ENCODE results near the gene GPR26.

GPR26 gene

DNA sequence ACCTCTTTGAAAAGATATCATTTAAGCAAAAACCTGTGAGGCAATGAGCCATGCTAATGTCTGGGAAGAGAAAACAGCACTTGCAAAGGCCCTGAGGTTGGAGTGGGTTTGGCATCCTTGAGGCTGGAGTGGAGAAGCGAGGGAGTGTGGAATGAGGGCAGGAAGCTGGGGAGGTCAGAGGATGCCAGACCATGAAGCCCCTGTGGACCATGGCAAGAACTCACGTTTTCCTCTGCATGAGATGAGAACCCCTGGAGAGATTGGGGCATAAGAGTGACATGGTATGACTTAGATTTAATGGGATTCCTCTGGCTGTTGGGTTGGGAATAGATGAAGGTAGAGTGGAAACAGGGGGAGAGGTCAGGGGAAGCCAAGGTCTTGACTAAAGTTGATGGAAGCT, 49.4 kb downstream of the GPR26 start:
- TF ChIP-seq EGR1 (IDR thresholded peaks at IDR 0.05) (no peak), EP300 (IDR thresholded peaks at IDR 0.05; ENCODE audit: borderline replicate concordance) (no peak), TCF12 (IDR thresholded peaks at IDR 0.05; ENCODE audit: low read depth) (no peak), REST (IDR thresholded peaks at IDR 0.05; ENCODE audit: low read depth) (no peak), RAD21 (IDR thresholded peaks at IDR 0.05; ENCODE audit: low read depth) (no peak), NFIC (IDR thresholded peaks at IDR 0.05) (no peak), ZBTB7A (IDR thresholded peaks at IDR 0.05; ENCODE audit: low read depth) (no peak), MAX (IDR thresholded peaks at IDR 0.05) (no peak), YY1 (IDR thresholded peaks at IDR 0.05; ENCODE audit: low read depth) (no peak), FOXM1 (IDR thresholded peaks at IDR 0.05; ENCODE audit: borderline replicate concordance, low read depth) (no peak), CEBPB (IDR thresholded peaks at IDR 0.05) (no peak), CREB1 (IDR thresholded peaks at IDR 0.05; ENCODE audit: low read depth) (no peak), TEAD4 (IDR thresholded peaks at IDR 0.05) (no peak), USF1 (IDR thresholded peaks at IDR 0.05) (no peak), TAF1 (IDR thresholded peaks at IDR 0.05; ENCODE audit: low read depth) (no peak)

DNA sequence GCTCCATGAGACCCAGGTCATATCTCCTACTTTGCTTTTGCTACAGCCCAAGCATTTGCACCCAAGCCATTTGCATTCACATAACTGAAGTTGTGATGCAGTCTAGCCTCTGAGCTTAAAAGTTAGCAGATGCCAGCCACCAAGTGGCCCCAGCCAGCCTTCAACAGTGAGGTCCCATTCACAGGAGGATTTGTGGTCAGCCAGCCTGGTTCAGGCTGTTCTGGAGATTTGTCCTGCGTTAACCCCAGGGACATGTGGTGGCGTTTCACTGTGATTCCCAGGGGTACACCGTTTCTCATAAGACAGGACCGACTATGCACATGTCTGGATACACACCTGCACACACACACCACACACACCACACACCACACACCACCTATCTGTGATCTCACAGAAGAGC, 51.2 kb downstream of the GPR26 start:
- TF ChIP-seq USF1 (IDR thresholded peaks at IDR 0.05): no peak
- TF ChIP-seq MAX (IDR thresholded peaks at IDR 0.05): no peak
- no peak for TF ChIP-seq EP300 (IDR thresholded peaks at IDR 0.05; ENCODE audit: borderline replicate concordance)
- no peak for TF ChIP-seq CREB1 (IDR thresholded peaks at IDR 0.05; ENCODE audit: low read depth)
- TF ChIP-seq YY1 (IDR thresholded peaks at IDR 0.05; ENCODE audit: low read depth): no peak
- TF ChIP-seq NFIC (IDR thresholded peaks at IDR 0.05): no peak
- no peak for TF ChIP-seq RAD21 (IDR thresholded peaks at IDR 0.05; ENCODE audit: low read depth)

DNA sequence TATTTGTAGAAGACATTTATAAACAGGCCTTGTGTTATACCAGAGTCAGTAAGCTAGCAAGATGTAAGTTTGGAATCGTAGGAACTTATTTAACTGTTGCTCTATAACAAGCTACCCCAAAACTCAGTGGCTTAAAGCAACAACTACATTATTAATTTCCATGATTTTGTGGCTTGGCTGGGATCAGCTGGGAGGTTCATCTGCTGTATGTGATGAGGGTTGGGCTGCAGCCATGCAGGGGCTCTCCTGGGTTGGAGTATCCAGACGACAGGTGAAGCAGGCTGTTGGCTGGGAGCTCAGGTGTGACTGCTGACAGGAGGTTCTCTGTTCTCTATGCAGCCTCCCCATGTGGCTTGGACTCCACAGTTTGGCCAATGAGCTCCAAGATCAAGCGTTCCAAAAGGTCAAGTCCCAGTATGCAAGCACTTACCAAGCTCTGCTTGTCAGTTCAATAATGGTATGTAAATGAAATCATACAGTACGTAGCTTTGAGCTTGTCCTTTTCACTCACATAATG, 52.4 kb downstream of the GPR26 start:
- TF ChIP-seq TAF1 (IDR thresholded peaks at IDR 0.05; ENCODE audit: low read depth): no peak
- no peak for TF ChIP-seq EP300 (IDR thresholded peaks at IDR 0.05; ENCODE audit: borderline replicate concordance)
- TF ChIP-seq YY1 (IDR thresholded peaks at IDR 0.05; ENCODE audit: low read depth): no peak
- TF ChIP-seq CEBPB (IDR thresholded peaks at IDR 0.05): no peak
- TF ChIP-seq ZBTB7A (IDR thresholded peaks at IDR 0.05; ENCODE audit: low read depth): no peak
- TF ChIP-seq USF1 (IDR thresholded peaks at IDR 0.05): no peak
- no peak for TF ChIP-seq MAX (IDR thresholded peaks at IDR 0.05)
- TF ChIP-seq EGR1 (IDR thresholded peaks at IDR 0.05): no peak
- no peak for TF ChIP-seq TEAD4 (IDR thresholded peaks at IDR 0.05)
- TF ChIP-seq RAD21 (IDR thresholded peaks at IDR 0.05; ENCODE audit: low read depth): no peak
- TF ChIP-seq TCF12 (IDR thresholded peaks at IDR 0.05; ENCODE audit: low read depth): no peak
- TF ChIP-seq NFIC (IDR thresholded peaks at IDR 0.05): no peak
- TF ChIP-seq REST (IDR thresholded peaks at IDR 0.05; ENCODE audit: low read depth): no peak
- TF ChIP-seq CREB1 (IDR thresholded peaks at IDR 0.05; ENCODE audit: low read depth): no peak
- no peak for TF ChIP-seq FOXM1 (IDR thresholded peaks at IDR 0.05; ENCODE audit: borderline replicate concordance, low read depth)

DNA sequence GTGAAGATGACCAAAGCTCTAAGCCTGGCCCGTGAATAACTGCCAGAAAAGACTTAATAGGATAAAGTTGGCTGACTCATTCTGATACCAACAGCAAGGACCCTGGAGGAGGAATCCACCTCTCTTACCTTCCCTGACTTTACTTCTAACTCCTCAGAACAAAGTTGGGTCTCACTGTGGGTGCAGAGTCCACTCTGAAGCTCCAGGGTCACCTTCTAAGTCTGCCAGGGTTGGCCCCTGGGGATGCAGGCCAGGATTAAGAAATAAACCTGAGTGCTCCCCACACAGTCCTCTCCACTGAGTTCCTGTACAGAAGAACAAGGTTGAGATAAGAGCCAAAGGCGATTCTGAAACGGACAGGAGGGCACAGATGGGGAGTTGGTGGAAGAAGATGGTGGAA, 54.4 kb downstream of the GPR26 start:
- no peak for TF ChIP-seq ZBTB7A (IDR thresholded peaks at IDR 0.05; ENCODE audit: low read depth)
- no peak for TF ChIP-seq FOXM1 (IDR thresholded peaks at IDR 0.05; ENCODE audit: borderline replicate concordance, low read depth)
- no peak for TF ChIP-seq CEBPB (IDR thresholded peaks at IDR 0.05)

GRCh38 chr10:123721441-123722049, 55.4 kb downstream of the GPR26 start:
- TF ChIP-seq NFIC (IDR thresholded peaks at IDR 0.05) (no peak), RAD21 (IDR thresholded peaks at IDR 0.05; ENCODE audit: low read depth) (no peak), MAX (IDR thresholded peaks at IDR 0.05) (no peak), EGR1 (IDR thresholded peaks at IDR 0.05) (no peak), USF1 (IDR thresholded peaks at IDR 0.05) (no peak), TCF12 (IDR thresholded peaks at IDR 0.05; ENCODE audit: low read depth) (no peak), CREB1 (IDR thresholded peaks at IDR 0.05; ENCODE audit: low read depth) (no peak), CEBPB (IDR thresholded peaks at IDR 0.05) (no peak), YY1 (IDR thresholded peaks at IDR 0.05; ENCODE audit: low read depth) (no peak), REST (IDR thresholded peaks at IDR 0.05; ENCODE audit: low read depth) (no peak), EP300 (IDR thresholded peaks at IDR 0.05; ENCODE audit: borderline replicate concordance) (no peak), TAF1 (IDR thresholded peaks at IDR 0.05; ENCODE audit: low read depth) (no peak)
